Amygdala (tissue), 56 donors: Measurements from ENCODE around the gene ZSWIM5.
"Not testable (repeated sequence)": the region's sequence is repeated elsewhere in the genome, so short reads cannot be mapped to it uniquely, and the experiment has no call there.

ENCODE experiments used
- DNase-seq, 56 donors: peaks; one replicate each; lab custom pipeline; 2025; lab: John Stamatoyannopoulos, UW

ZSWIM5 gene

GRCh38 chr1:45205910-45206721 is at the start of gene ZSWIM5:
Gene ZSWIM5, minus strand, starts transcription at chr1:45206605. Its CDS starts 255 bp downstream, at chr1:45206350.
- DNase-seq: peak in 53 of 56 donors; percentile 26 to 93 (median 73)

GRCh38 chr1:45254490-45254889 is 48.1 kb upstream of the ZSWIM5 start:
- no peak for DNase-seq

- no peak for DNase-seq
Measured at GRCh38 chr1:45250544-45250943, 44.1 kb upstream of the ZSWIM5 start.

GRCh38 chr1:45248004-45248403 is 41.6 kb upstream of the ZSWIM5 start:
- not testable (repeated sequence) for DNase-seq

- no peak for DNase-seq
Measured at GRCh38 chr1:45246760-45247159, 40.4 kb upstream of the ZSWIM5 start.

- DNase-seq: not testable (repeated sequence)
Measured at GRCh38 chr1:45246359-45246758, 40.0 kb upstream of the ZSWIM5 start.

- DNase-seq: no peak
Measured at GRCh38 chr1:45244660-45245059, 38.3 kb upstream of the ZSWIM5 start.

GRCh38 chr1:45243476-45244343 is 37.3 kb upstream of the ZSWIM5 start:
- DNase-seq: no peak

- no peak for DNase-seq
Measured at GRCh38 chr1:45238846-45239245, 32.4 kb upstream of the ZSWIM5 start.

GRCh38 chr1:45236136-45236535 is 29.7 kb upstream of the ZSWIM5 start:
- DNase-seq: no peak

- DNase-seq: no peak
Measured at GRCh38 chr1:45230537-45230936, 24.1 kb upstream of the ZSWIM5 start.

GRCh38 chr1:45225598-45225997 is 19.2 kb upstream of the ZSWIM5 start:
- no peak for DNase-seq

GRCh38 chr1:45223710-45224109 is 17.3 kb upstream of the ZSWIM5 start:
- DNase-seq: not testable (repeated sequence)

- DNase-seq: no peak
Measured at GRCh38 chr1:45221716-45222115, 15.3 kb upstream of the ZSWIM5 start.

GRCh38 chr1:45216861-45217260 is 10.5 kb upstream of the ZSWIM5 start:
- no peak for DNase-seq

GRCh38 chr1:45216200-45216541 is 9.8 kb upstream of the ZSWIM5 start:
- no peak for DNase-seq

GRCh38 chr1:45215485-45216199 is 9.2 kb upstream of the ZSWIM5 start:
- no peak for DNase-seq

GRCh38 chr1:45213892-45214291 is 7.5 kb upstream of the ZSWIM5 start:
- DNase-seq: no peak

- DNase-seq: no peak
Measured at GRCh38 chr1:45211076-45211475, 4.7 kb upstream of the ZSWIM5 start.

GRCh38 chr1:45206808-45207623 is 611 bp upstream of the ZSWIM5 start:
- peak in 1 of 56 donors; percentile 44 for DNase-seq
